ENCODE data around the gene USP24. TPM values are rescaled to one million over a fixed set of nuclear protein-coding genes. Genes with fewer than 3 reads are reported as not detected.

The USP24 gene
- total RNA-seq, 1 donor from 2014 or later, result 37.7 TPM

DNA sequence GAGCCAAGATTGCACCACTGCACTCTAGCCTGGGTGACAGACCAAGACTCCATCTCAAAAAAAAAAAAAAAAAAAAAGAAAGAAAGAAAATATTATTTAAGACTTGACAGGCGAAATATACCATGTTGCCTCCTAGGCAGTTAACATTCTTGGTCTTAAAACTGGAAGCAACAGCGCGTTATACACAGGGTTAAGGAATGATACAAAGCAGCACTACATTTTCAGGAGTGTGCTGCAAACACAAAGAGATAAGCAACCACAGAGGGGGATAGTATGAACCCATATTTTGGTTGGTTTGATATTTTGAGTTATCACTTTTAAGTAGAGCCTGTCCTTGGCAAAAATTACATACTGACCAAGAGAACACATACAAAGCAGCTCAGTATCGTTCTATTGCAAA, 25.1 kb downstream of the USP24 start:
- H3K9me3 Mint-ChIP-seq (ENCODE audit: unreplicated experiment), result no peaks in the 10 kb centered on the region
- H3K27ac Mint-ChIP-seq (ENCODE audit: unreplicated experiment), result no peak overlapping the region
- H3K27me3 Mint-ChIP-seq (ENCODE audit: unreplicated experiment), result peaks cover 2% of the 10 kb centered on the region
- TF ChIP-seq, protein P1, sequence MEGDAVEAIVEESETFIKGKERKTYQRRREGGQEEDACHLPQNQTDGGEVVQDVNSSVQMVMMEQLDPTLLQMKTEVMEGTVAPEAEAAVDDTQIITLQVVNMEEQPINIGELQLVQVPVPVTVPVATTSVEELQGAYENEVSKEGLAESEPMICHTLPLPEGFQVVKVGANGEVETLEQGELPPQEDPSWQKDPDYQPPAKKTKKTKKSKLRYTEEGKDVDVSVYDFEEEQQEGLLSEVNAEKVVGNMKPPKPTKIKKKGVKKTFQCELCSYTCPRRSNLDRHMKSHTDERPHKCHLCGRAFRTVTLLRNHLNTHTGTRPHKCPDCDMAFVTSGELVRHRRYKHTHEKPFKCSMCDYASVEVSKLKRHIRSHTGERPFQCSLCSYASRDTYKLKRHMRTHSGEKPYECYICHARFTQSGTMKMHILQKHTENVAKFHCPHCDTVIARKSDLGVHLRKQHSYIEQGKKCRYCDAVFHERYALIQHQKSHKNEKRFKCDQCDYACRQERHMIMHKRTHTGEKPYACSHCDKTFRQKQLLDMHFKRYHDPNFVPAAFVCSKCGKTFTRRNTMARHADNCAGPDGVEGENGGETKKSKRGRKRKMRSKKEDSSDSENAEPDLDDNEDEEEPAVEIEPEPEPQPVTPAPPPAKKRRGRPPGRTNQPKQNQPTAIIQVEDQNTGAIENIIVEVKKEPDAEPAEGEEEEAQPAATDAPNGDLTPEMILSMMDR (IDR thresholded peaks at IDR 0.05; ENCODE audit: unreplicated experiment), result no peak
- no peak for DNase-seq (ENCODE audit: low spot score)
- no peaks in the 10 kb centered on the region for H3K36me3 Mint-ChIP-seq (ENCODE audit: low read depth, unreplicated experiment)
- no peak overlapping the region for H3K4me3 Mint-ChIP-seq (ENCODE audit: unreplicated experiment)
- H3K4me1 Mint-ChIP-seq (ENCODE audit: unreplicated experiment), result peaks cover 6% of the 10 kb centered on the region

DNA sequence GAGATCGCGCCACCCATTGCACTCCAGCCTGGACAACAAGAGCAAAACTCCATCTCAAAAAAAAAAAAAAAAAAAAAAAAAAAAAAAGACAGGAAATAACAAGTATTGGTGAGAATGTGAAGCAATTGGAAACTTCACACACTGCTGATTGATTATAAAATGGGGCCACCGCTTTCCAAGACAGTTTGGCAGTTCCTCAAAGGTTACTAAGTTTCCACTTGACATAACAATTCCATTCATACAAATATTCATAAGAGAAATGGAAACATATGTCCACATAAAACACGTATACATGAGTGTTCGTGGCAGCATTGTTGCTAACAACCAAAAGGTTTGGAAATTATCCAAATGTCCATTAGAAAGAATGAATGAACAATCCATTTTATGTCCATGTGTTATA, 26.3 kb downstream of the USP24 start:
- TF ChIP-seq, protein P1 (IDR thresholded peaks at IDR 0.05; ENCODE audit: unreplicated experiment), result no peak
- no peaks in the 10 kb centered on the region for H3K27me3 Mint-ChIP-seq (ENCODE audit: unreplicated experiment)
- no peaks in the 10 kb centered on the region for H3K4me1 Mint-ChIP-seq (ENCODE audit: unreplicated experiment)
- H3K36me3 Mint-ChIP-seq (ENCODE audit: low read depth, unreplicated experiment), result peaks cover 4% of the 10 kb centered on the region
- H3K27ac Mint-ChIP-seq (ENCODE audit: unreplicated experiment), result no peak overlapping the region
- DNase-seq (ENCODE audit: low spot score), result no peak
- H3K4me3 Mint-ChIP-seq (ENCODE audit: unreplicated experiment), result no peak overlapping the region
- H3K9me3 Mint-ChIP-seq (ENCODE audit: unreplicated experiment), result no peaks in the 10 kb centered on the region

DNA sequence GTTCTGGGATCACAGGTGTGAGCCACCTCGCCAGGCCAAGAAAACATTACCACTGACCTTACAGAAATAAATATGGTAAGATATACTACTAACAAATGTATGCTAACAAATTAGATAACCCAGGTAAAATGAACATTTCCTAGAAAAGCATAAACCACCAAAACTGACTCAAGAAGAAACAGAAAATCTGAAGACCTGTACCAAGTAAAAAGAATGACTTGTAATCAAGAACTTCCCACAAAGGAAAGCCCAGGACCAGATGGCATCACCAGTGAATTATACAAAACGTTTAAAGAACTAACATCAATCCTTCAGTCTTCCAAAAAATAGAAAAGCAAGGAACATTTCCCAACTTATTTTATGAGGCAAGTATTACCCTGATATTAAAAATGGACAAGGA, 29.3 kb downstream of the USP24 start:
- DNase-seq (ENCODE audit: low spot score), result no peak
- Mint-ChIP-seq H3K9me3 (ENCODE audit: unreplicated experiment) (no peaks in the 10 kb centered on the region), H3K27ac (ENCODE audit: unreplicated experiment) (no peak overlapping the region), H3K36me3 (ENCODE audit: low read depth, unreplicated experiment) (peaks cover 4% of the 10 kb centered on the region), H3K4me1 (ENCODE audit: unreplicated experiment) (peaks cover 4% of the 10 kb centered on the region), H3K4me3 (ENCODE audit: unreplicated experiment) (no peak overlapping the region), H3K27me3 (ENCODE audit: unreplicated experiment) (no peaks in the 10 kb centered on the region)
- TF ChIP-seq, protein P1 (IDR thresholded peaks at IDR 0.05; ENCODE audit: unreplicated experiment), result no peak

DNA sequence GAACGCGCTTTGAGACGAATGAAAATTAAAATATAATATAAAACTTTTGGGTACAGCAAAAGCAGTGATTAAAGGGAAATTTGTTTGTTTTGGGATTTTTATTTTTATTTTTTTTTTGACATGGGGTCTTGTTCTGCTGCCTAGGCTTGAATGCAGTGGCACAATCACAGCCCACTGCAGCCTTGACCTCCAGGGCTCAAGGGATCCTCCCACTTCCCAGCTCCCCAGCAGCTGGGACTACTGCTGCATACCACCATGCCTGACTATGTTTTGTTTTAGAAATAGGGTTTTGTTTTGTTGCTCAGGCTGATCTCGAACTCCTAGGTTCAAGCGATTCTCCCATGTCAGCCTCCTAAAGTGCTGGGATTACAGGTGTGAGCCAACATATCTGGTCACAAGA, 30.3 kb downstream of the USP24 start:
- Mint-ChIP-seq H3K4me1 (ENCODE audit: unreplicated experiment) (peaks cover 4% of the 10 kb centered on the region), H3K9me3 (ENCODE audit: unreplicated experiment) (no peaks in the 10 kb centered on the region), H3K4me3 (ENCODE audit: unreplicated experiment) (no peak overlapping the region), H3K27me3 (ENCODE audit: unreplicated experiment) (no peaks in the 10 kb centered on the region), H3K36me3 (ENCODE audit: low read depth, unreplicated experiment) (peaks cover 4% of the 10 kb centered on the region), H3K27ac (ENCODE audit: unreplicated experiment) (no peak overlapping the region)
- no peak for DNase-seq (ENCODE audit: low spot score)
- TF ChIP-seq, protein P1 (IDR thresholded peaks at IDR 0.05; ENCODE audit: unreplicated experiment), result no peak

DNA sequence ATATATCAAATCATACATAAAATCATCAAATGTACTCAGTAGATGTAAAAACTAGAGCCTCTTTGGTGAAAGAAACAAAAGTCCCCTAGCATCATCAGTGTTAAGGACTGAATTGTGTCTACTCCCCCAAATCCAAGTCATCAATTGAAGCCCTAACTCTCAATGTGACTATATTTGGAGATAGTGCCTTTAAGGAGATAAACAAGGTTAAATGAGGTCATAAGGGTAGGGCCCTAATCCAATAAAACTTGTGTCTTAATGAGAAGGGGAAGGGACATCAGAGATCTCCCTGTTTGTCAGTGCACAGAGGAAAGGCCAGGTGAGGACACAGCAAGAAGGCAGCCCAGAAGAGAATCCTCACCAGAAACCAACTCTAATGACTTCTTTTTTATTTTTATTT, 33.5 kb downstream of the USP24 start:
- Mint-ChIP-seq H3K27me3 (ENCODE audit: unreplicated experiment) (no peaks in the 10 kb centered on the region), H3K36me3 (ENCODE audit: low read depth, unreplicated experiment) (peaks cover 4% of the 10 kb centered on the region), H3K4me3 (ENCODE audit: unreplicated experiment) (no peak overlapping the region), H3K9me3 (ENCODE audit: unreplicated experiment) (no peaks in the 10 kb centered on the region), H3K4me1 (ENCODE audit: unreplicated experiment) (peaks cover 4% of the 10 kb centered on the region), H3K27ac (ENCODE audit: unreplicated experiment) (no peak overlapping the region)
- TF ChIP-seq, protein P1 (IDR thresholded peaks at IDR 0.05; ENCODE audit: unreplicated experiment), result no peak
- DNase-seq (ENCODE audit: low spot score), result no peak

All from endothelial cell (in vitro differentiated cells).